AG09319 (cell line): Measurements from ENCODE around the gene PPP1R14C.

Source experiments
- DNase-seq: peaks from one replicate; pipeline ENCODE4 v3.0.0-alpha.2; 2010; ENCODE audit warnings: low read depth; ENCODE audit errors: extremely low read depth
- CTCF ChIP-seq: IDR thresholded peaks from 2 replicates; pipeline ENCODE4 v1.5.1; 2011; ENCODE audit warnings: low read depth, mild to moderate bottlenecking, inconsistent platforms, low read length, moderate library complexity

The PPP1R14C gene

GRCh38 chr6:150220634-150221551, 78.0 kb downstream of the PPP1R14C start:
- DNase-seq: no peak
- TF ChIP-seq CTCF: no peak

- DNase-seq: no peak
- TF ChIP-seq CTCF: no peak
These were observed 82.0 kb downstream of the PPP1R14C start for GRCh38 chr6:150224820-150225219.

GRCh38 chr6:150227281-150227680, 84.4 kb downstream of the PPP1R14C start:
- TF ChIP-seq CTCF: no peak

GRCh38 chr6:150228072-150228733, 85.4 kb downstream of the PPP1R14C start:
- DNase-seq: no peak
- no peak for TF ChIP-seq CTCF

More at GRCh38 chr6:150227281-150227680, 84.4 kb downstream of the PPP1R14C start:
- no peak for DNase-seq

GRCh38 chr6:150229436-150230163, 86.8 kb downstream of the PPP1R14C start:
- DNase-seq: no peak
- no peak for TF ChIP-seq CTCF

GRCh38 chr6:150230164-150230561, 87.3 kb downstream of the PPP1R14C start:
- no peak for TF ChIP-seq CTCF
- DNase-seq: no peak
